SK-N-SH (cell line): ENCODE results near the gene DCHS1. TPM values are rescaled to one million over a fixed set of nuclear protein-coding genes. Genes with fewer than 3 reads are reported as not detected.

ENCODE experiments used
- CTCF ChIA-PET: fragments of 300-600, 350-600 bp; formaldehyde crosslinking; extraction: SDS; loops from one replicate; lab custom pipeline; 2021; lab: Yijun Ruan, JAX
- POLR2A ChIA-PET: fragments of 350-600 bp; sonication (Branson Sonifier 250); formaldehyde crosslinking; extraction: SDS; loops from one replicate; lab custom pipeline; 2020; ENCODE audit warnings: antibody characterized with exemption, inconsistent platforms; lab: Yijun Ruan, JAX
- DNase-seq: peaks from one replicate; pipeline ENCODE4 v3.0.0; 2012
- H2AFZ ChIP-seq: fragments of 200-600 bp; sonication (generic); 2 replicates; pipeline ENCODE4 v1.8.1; 2016; ENCODE audit warnings: antibody characterized with exemption, mild to moderate bottlenecking, low read depth
- H3F3A ChIP-seq: fragments of 200-600 bp; sonication (generic); replicated peaks from 2 replicates; pipeline ENCODE3; 2016; ENCODE audit warnings: antibody characterized with exemption, mild to moderate bottlenecking; ENCODE audit not compliant: insufficient read depth
- H3K27ac ChIP-seq, 2 experiments: fragments of 200-500 bp in 1 of 2; fragments of 200-600 bp in 1 of 2; sonication (Bioruptor generic) in 1 of 2; sonication (generic), shearing (Covaris generic) in 1 of 2; 2 replicates each; pipeline versions ENCODE4 v1.5.1 to v1.6.1; 2014 to 2016; ENCODE audit warnings: low read depth in 2 of 2, inconsistent platforms in 1 of 2, low read length in 1 of 2, mild to moderate bottlenecking in 1 of 2, mixed read lengths in 1 of 2
- H3K27me3 ChIP-seq: fragments of 200-600 bp; sonication (generic), shearing (Covaris generic); 2 replicates; pipeline ENCODE4 v1.6.1; 2016; ENCODE audit warnings: mixed run types; ENCODE audit not compliant: insufficient read depth
- H3K36me3 ChIP-seq, 2 experiments: fragments of 200-500 bp in 1 of 2; fragments of 200-600 bp in 1 of 2; sonication (Bioruptor generic) in 1 of 2; sonication (generic) in 1 of 2; replicated peaks in 1 of 2; 2 replicates each; pipeline versions ENCODE3 to v1.5.1; 2014 to 2016; ENCODE audit warnings: low read length in 1 of 2, mild to moderate bottlenecking in 1 of 2; ENCODE audit not compliant: insufficient read depth in 2 of 2, control insufficient read depth in 1 of 2
- H3K4me1 ChIP-seq, 2 experiments: fragments of 200-500 bp in 1 of 2; fragments of 200-600 bp in 1 of 2; sonication (Bioruptor generic) in 1 of 2; sonication (generic), shearing (Covaris generic) in 1 of 2; 2 replicates each; pipeline versions ENCODE4 v1.5.1 to v1.6.1; 2014 to 2016; ENCODE audit warnings: low read depth in 1 of 2, low read length in 1 of 2, mixed run types in 1 of 2; ENCODE audit not compliant: insufficient read depth in 2 of 2, control insufficient read depth in 1 of 2
- H3K4me2 ChIP-seq: fragments of 200-600 bp; sonication (generic), shearing (Covaris generic); 2 replicates; pipeline ENCODE4 v1.6.1; 2017; ENCODE audit warnings: mixed run types
- H3K4me3 ChIP-seq, 2 experiments: fragments of 200-500 bp in 1 of 2; fragments of 200-600 bp in 1 of 2; sonication (Bioruptor generic) in 1 of 2; sonication (generic), shearing (Covaris generic) in 1 of 2; 2 replicates each; pipeline versions ENCODE4 v1.5.1 to v1.8.1; 2014 to 2016; ENCODE audit warnings: low read depth in 2 of 2, inconsistent platforms in 1 of 2, low read length in 1 of 2, mild to moderate bottlenecking in 1 of 2, mixed read lengths in 1 of 2, moderate library complexity in 1 of 2
- H3K79me2 ChIP-seq: fragments of 200-600 bp; sonication (generic); 2 replicates; pipeline ENCODE4 v1.8.1; 2017; ENCODE audit warnings: mild to moderate bottlenecking; ENCODE audit not compliant: insufficient read depth
- H3K9ac ChIP-seq: fragments of 200-600 bp; sonication (generic); 2 replicates; pipeline ENCODE4 v1.6.1; 2017; ENCODE audit warnings: mixed run types
- H3K9me2 ChIP-seq: fragments of 200-600 bp; sonication (generic); 2 replicates; pipeline ENCODE4 v1.6.1; 2017; ENCODE audit warnings: mixed run types
- H3K9me3 ChIP-seq: fragments of 200-600 bp; sonication (generic); 2 replicates; pipeline ENCODE4 v1.6.1; 2017; ENCODE audit warnings: mixed run types, mild to moderate bottlenecking, moderate library complexity
- H4K20me1 ChIP-seq: fragments of 200-600 bp; sonication (generic); 2 replicates; pipeline ENCODE4 v1.6.1; 2017; ENCODE audit warnings: mild to moderate bottlenecking, mixed run types; ENCODE audit not compliant: insufficient read depth
- EZH2phosphoT487 ChIP-seq: fragments of 200-600 bp; sonication (generic); IDR thresholded peaks from 2 replicates; pipeline ENCODE4 v1.6.1; 2017; ENCODE audit warnings: low read depth, mixed run types, mild to moderate bottlenecking, antibody characterized with exemption, moderate library complexity, borderline replicate concordance
- JUND ChIP-seq: IDR thresholded peaks from 2 replicates; pipeline ENCODE4 v1.4.0; 2012
- MAX ChIP-seq: IDR thresholded peaks from 2 replicates; pipeline ENCODE4 v1.4.0; 2012; ENCODE audit warnings: low read depth
- MXI1 ChIP-seq: IDR thresholded peaks from 2 replicates; pipeline ENCODE4 v1.6.1; 2012; ENCODE audit warnings: mild to moderate bottlenecking, low read depth, low read length, improper control_type of control experiment
- POLR2AphosphoS5 ChIP-seq: IDR thresholded peaks from 2 replicates; pipeline ENCODE4 v1.6.1; 2012; ENCODE audit warnings: low read depth, low read length
- RFX5 ChIP-seq: IDR thresholded peaks from 2 replicates; pipeline ENCODE4 v1.6.1; 2012; ENCODE audit warnings: mild to moderate bottlenecking, improper control_type of control experiment, low read length
- RXRA ChIP-seq: IDR thresholded peaks from 2 replicates; pipeline ENCODE4 v1.4.0; 2012; ENCODE audit warnings: low read depth, mild to moderate bottlenecking, borderline replicate concordance
- SIN3A ChIP-seq: IDR thresholded peaks from 2 replicates; pipeline ENCODE4 v1.6.1; 2012; ENCODE audit warnings: low read depth, mild to moderate bottlenecking, low read length, moderate library complexity, borderline replicate concordance
- TCF12 ChIP-seq: IDR thresholded peaks from 2 replicates; pipeline ENCODE4 v1.4.0; 2012
- WGBS: methylation state at CpG from one replicate; pipeline ENCODE4 v1.1.6; 2017; ENCODE audit warnings: low lambda C conversion rate; 5-methylcytosine and 5-hydroxymethylcytosine counted together
- polyA plus RNA-seq, 3 experiments: library from polyadenylated mRNA; depleted of rRNA; stranded (reverse); fragments of >200 nt; gene quantifications; 2 replicates each; pipeline ENCODE4 v1.2.3, GENCODE V29; 2012
- TF ChIP-seq, protein P1 (sequence below): IDR thresholded peaks from 2 replicates; pipeline ENCODE4; 2012
- TF ChIP-seq, protein P2 (sequence below): IDR thresholded peaks from 2 replicates; pipeline ENCODE4 v1.4.0; 2012; ENCODE audit warnings: low read depth, borderline replicate concordance
- TF ChIP-seq, protein P3 (sequence below): IDR thresholded peaks from 2 replicates; pipeline ENCODE4 v1.4.0; 2012; ENCODE audit warnings: low read depth, borderline replicate concordance

Gene DCHS1, protein sequence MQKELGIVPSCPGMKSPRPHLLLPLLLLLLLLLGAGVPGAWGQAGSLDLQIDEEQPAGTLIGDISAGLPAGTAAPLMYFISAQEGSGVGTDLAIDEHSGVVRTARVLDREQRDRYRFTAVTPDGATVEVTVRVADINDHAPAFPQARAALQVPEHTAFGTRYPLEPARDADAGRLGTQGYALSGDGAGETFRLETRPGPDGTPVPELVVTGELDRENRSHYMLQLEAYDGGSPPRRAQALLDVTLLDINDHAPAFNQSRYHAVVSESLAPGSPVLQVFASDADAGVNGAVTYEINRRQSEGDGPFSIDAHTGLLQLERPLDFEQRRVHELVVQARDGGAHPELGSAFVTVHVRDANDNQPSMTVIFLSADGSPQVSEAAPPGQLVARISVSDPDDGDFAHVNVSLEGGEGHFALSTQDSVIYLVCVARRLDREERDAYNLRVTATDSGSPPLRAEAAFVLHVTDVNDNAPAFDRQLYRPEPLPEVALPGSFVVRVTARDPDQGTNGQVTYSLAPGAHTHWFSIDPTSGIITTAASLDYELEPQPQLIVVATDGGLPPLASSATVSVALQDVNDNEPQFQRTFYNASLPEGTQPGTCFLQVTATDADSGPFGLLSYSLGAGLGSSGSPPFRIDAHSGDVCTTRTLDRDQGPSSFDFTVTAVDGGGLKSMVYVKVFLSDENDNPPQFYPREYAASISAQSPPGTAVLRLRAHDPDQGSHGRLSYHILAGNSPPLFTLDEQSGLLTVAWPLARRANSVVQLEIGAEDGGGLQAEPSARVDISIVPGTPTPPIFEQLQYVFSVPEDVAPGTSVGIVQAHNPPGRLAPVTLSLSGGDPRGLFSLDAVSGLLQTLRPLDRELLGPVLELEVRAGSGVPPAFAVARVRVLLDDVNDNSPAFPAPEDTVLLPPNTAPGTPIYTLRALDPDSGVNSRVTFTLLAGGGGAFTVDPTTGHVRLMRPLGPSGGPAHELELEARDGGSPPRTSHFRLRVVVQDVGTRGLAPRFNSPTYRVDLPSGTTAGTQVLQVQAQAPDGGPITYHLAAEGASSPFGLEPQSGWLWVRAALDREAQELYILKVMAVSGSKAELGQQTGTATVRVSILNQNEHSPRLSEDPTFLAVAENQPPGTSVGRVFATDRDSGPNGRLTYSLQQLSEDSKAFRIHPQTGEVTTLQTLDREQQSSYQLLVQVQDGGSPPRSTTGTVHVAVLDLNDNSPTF (N-terminal part only)
- polyA plus RNA-seq (2012; rRNA removed), result 3.0 and 5.7 TPM in 2 replicates
- polyA plus RNA-seq (2012; cell fraction: cytosol; rRNA removed), result 1.0 and 2.3 TPM in 2 replicates
- 8.8 and 12.0 TPM in 2 replicates for polyA plus RNA-seq (2012; cell fraction: nucleus; rRNA removed)

GRCh38 chr11:6655790-6656583 is at the start of gene DCHS1:
Gene DCHS1 (minus strand): TSS chr11:6655809. CDS start chr11:6641613, 14,196 bp downstream.
- POLR2A ChIA-PET, result interaction anchor here (1.0 kb wide), 1 partner anchor 9 kb away, joined by 11 read pairs; no protein-coding TSS in a partner anchor
- peak within 1 kb of the TSS; percentile 74 for H3K4me2 ChIP-seq

More at GRCh38 chr11:6655790-6656583, at the start of gene DCHS1:
- H3K36me3 ChIP-seq, result no peaks in the 10 kb centered on the region
- H3K9me3 ChIP-seq, result no peaks in the 10 kb centered on the region
- peaks cover 4% of the 10 kb centered on the region for H3F3A ChIP-seq
- peaks cover 0 to 25% of the 10 kb centered on the region in 2 experiments; a peak in 1 of 4 replicates for H3K4me1 ChIP-seq
- TF ChIP-seq, protein P1, sequence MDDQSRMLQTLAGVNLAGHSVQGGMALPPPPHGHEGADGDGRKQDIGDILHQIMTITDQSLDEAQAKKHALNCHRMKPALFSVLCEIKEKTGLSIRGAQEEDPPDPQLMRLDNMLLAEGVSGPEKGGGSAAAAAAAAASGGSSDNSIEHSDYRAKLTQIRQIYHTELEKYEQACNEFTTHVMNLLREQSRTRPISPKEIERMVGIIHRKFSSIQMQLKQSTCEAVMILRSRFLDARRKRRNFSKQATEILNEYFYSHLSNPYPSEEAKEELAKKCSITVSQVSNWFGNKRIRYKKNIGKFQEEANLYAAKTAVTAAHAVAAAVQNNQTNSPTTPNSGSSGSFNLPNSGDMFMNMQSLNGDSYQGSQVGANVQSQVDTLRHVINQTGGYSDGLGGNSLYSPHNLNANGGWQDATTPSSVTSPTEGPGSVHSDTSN, result no peak
- TF ChIP-seq SIN3A, result no peak
- TF ChIP-seq POLR2AphosphoS5, result no peak
- TF ChIP-seq MAX, result no peak
- TF ChIP-seq RFX5, result no peak
- no peak for TF ChIP-seq MXI1
- no peak for TF ChIP-seq RXRA
- no peak for TF ChIP-seq TCF12
- no peak for TF ChIP-seq EZH2phosphoT487
- TF ChIP-seq JUND, result no peak
- TF ChIP-seq, protein P2, sequence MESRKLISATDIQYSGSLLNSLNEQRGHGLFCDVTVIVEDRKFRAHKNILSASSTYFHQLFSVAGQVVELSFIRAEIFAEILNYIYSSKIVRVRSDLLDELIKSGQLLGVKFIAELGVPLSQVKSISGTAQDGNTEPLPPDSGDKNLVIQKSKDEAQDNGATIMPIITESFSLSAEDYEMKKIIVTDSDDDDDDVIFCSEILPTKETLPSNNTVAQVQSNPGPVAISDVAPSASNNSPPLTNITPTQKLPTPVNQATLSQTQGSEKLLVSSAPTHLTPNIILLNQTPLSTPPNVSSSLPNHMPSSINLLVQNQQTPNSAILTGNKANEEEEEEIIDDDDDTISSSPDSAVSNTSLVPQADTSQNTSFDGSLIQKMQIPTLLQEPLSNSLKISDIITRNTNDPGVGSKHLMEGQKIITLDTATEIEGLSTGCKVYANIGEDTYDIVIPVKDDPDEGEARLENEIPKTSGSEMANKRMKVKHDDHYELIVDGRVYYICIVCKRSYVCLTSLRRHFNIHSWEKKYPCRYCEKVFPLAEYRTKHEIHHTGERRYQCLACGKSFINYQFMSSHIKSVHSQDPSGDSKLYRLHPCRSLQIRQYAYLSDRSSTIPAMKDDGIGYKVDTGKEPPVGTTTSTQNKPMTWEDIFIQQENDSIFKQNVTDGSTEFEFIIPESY, result no peak
- TF ChIP-seq, protein P3, sequence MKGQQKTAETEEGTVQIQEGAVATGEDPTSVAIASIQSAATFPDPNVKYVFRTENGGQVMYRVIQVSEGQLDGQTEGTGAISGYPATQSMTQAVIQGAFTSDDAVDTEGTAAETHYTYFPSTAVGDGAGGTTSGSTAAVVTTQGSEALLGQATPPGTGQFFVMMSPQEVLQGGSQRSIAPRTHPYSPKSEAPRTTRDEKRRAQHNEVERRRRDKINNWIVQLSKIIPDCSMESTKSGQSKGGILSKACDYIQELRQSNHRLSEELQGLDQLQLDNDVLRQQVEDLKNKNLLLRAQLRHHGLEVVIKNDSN, result no peak
- TF ChIP-seq, all 33 proteins: peak for 0
- peak within 1 kb of the TSS; percentile 49 for H3K9ac ChIP-seq
- H2AFZ ChIP-seq, result 0 out of 2 replicates have a peak within 1 kb of the TSS, but pooled peaks have one; percentile 79
- no peaks in the 10 kb centered on the region for H4K20me1 ChIP-seq
- DNase-seq, result peak; percentile 96
- peak within 1 kb of the TSS; percentile 58 to 62 for H3K4me3 ChIP-seq
- peak within 1 kb of the TSS in 1 of 2 experiments; percentile 71; a peak in 1 of 4 replicates for H3K27ac ChIP-seq
- WGBS, result 29% methylated on average over 28 of the region's 56 CpGs
- no peaks in the 10 kb centered on the region for H3K9me2 ChIP-seq
- H3K27me3 ChIP-seq, result no peaks in the 10 kb centered on the region
- H3K79me2 ChIP-seq, result no peaks in the 10 kb centered on the region
- CTCF ChIA-PET, result interaction anchor here (0.8 to 3.2 kb wide), 4 partner anchors 9 to 124 kb away, joined by 3 to 10 read pairs (median 6); no protein-coding TSS in a partner anchor
